ENCODE measurements around the gene LATS2.

LATS2 gene

DNA sequence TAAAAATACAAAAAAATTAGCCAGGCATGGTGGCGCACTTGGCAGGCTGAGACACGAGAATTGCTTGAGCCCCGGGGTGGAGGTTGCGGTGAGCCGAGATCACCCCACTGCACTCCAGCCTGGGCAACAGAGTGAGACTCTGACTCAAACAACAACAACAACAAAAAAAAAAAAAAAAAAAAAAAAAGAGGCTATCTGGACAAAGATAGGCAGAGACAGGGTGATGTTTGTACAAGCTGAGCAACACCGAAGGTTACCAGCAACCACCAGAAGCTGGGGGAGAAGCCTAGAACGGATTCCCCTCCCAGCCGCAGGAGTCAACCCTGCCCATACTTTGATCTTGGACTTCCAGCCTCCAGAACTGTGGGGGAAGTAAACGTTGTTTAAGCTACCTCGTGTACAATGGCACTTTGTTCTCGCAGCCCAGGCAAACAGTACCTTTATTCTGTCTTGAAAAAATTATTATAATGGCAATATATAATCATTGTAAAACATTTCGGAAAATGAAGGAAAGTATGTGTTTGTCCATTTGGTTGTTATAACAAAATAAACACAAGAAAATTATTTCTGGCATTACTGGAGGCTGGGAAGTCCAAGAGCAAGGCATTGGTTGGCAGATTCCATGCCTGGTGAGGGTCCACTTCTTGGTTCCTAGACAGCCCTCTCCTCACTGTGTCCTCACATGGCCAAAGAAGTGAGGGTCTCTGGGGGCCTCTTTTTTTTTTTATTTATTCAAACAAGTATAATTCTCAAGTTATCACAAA is 39.8 kb upstream of the LATS2 start:
- no peaks in the 10 kb centered on the region for H3K27me3 ChIP-seq
- H3K9me3 ChIP-seq: no peaks in the 10 kb centered on the region
- no peaks in the 10 kb centered on the region for H3K36me3 ChIP-seq
- intact Hi-C loops (cut with DNase I; ENCODE audit: low total_unique reads): no loop called here
- no peak overlapping the region for H3K4me3 ChIP-seq
- no peaks in the 10 kb centered on the region for H3K4me1 ChIP-seq
- no peak for DNase-seq
- TF ChIP-seq, protein P1, sequence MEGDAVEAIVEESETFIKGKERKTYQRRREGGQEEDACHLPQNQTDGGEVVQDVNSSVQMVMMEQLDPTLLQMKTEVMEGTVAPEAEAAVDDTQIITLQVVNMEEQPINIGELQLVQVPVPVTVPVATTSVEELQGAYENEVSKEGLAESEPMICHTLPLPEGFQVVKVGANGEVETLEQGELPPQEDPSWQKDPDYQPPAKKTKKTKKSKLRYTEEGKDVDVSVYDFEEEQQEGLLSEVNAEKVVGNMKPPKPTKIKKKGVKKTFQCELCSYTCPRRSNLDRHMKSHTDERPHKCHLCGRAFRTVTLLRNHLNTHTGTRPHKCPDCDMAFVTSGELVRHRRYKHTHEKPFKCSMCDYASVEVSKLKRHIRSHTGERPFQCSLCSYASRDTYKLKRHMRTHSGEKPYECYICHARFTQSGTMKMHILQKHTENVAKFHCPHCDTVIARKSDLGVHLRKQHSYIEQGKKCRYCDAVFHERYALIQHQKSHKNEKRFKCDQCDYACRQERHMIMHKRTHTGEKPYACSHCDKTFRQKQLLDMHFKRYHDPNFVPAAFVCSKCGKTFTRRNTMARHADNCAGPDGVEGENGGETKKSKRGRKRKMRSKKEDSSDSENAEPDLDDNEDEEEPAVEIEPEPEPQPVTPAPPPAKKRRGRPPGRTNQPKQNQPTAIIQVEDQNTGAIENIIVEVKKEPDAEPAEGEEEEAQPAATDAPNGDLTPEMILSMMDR (IDR thresholded peaks at IDR 0.05): no peak
- no peak overlapping the region for H3K27ac ChIP-seq

DNA sequence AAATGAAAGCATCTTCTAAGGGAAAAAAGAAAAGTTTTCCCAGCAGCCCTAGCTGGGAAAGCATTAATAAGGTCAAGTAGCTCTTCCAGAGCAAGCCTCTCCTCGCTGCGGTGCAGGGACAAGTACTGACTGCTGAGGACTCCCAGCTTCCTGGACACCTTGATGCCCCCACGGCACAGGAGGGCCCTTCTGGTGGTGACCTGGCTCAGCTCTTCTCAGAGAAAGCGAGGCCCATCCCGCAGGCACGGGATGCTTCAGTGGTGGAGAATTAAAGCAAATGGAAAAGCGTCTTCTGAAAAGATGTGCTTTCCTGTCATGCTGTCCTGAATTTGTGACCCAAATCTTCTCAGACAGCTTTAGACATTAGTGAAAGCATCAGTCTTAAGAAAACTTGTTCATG is 38.8 kb upstream of the LATS2 start:
- TF ChIP-seq, protein P1 (IDR thresholded peaks at IDR 0.05): no peak
- Histone ChIP-seq H3K36me3 (no peaks in the 10 kb centered on the region), H3K4me3 (no peak overlapping the region), H3K9me3 (no peaks in the 10 kb centered on the region), H3K27me3 (no peaks in the 10 kb centered on the region), H3K27ac (no peak overlapping the region), H3K4me1 (no peaks in the 10 kb centered on the region)
- intact Hi-C loops (cut with DNase I; ENCODE audit: low total_unique reads): no loop called here
- DNase-seq: no peak

DNA sequence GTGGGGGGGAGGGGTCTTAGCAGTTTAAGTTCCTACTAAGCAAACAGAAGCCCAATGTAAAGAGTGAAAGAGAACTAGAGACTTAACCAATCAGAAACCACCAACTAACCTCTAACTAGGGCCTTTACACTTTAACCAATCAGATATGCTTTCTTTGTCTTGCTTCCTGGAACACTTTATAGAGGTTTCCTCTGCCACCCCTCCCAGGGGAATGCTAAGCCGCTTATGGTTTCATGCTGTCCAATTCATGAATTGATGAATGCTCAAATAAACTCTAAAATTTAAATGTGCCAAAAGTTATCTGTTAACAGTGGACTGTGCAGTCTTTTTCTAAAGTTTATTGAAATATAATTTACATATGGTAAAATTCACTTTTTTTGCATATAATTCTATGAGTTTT is 33.9 kb upstream of the LATS2 start:
- Histone ChIP-seq H3K4me1 (no peaks in the 10 kb centered on the region), H3K4me3 (no peak overlapping the region), H3K27me3 (no peaks in the 10 kb centered on the region), H3K9me3 (no peaks in the 10 kb centered on the region), H3K36me3 (no peaks in the 10 kb centered on the region), H3K27ac (no peak overlapping the region)
- TF ChIP-seq, protein P1 (IDR thresholded peaks at IDR 0.05): no peak
- intact Hi-C loops (cut with DNase I; ENCODE audit: low total_unique reads): no loop called here
- no peak for DNase-seq

DNA sequence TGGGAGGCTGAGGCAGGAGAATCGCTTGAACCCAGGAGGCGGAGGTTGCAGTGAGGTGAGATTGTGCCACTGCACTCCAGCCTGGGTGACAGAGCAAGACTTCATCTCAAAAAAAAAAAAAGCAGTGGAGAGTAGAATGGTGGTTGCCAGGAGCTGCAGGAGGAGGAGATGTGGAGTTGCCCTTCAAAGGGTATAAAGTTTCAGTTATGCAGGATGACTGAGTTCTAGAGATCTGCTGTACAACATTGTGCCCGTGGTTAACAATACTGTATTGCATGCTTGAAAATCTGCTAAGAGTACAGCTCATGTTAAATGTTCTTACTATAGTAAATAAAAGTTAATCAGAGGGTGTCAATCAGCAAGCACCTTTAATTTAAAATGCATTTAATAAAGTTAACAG is 28.4 kb upstream of the LATS2 start:
- Histone ChIP-seq H3K27ac (no peak overlapping the region), H3K27me3 (no peaks in the 10 kb centered on the region), H3K9me3 (no peaks in the 10 kb centered on the region), H3K4me3 (no peak overlapping the region), H3K36me3 (no peaks in the 10 kb centered on the region), H3K4me1 (no peaks in the 10 kb centered on the region)
- intact Hi-C loops (cut with DNase I; ENCODE audit: low total_unique reads): loop anchor here (10.0 kb wide), 1 partner anchor 45 kb away; no protein-coding TSS in a partner anchor
- no peak for DNase-seq
- TF ChIP-seq, protein P1 (IDR thresholded peaks at IDR 0.05): no peak

DNA sequence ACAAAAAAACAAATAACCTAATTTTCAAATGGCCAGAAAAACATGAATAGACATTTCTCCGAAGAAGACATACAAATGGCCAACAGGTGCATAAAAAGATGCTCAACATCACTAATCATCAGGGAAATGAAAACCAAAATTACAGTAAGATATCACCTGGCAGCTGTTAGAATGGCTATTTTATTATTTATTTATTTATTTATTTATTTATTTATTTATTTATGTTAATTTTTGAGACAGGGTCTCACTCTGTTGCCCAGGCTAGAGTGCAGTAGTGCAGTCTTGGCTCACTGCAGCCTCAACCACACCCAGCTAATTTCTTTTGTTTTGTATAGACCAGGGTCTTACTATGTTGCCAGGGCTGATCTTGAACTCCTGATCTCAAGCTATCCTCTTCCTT is 27.1 kb upstream of the LATS2 start:
- TF ChIP-seq, protein P1 (IDR thresholded peaks at IDR 0.05): no peak
- H3K9me3 ChIP-seq: no peaks in the 10 kb centered on the region
- DNase-seq: no peak
- H3K4me1 ChIP-seq: no peaks in the 10 kb centered on the region
- H3K27ac ChIP-seq: no peak overlapping the region
- intact Hi-C loops (cut with DNase I; ENCODE audit: low total_unique reads): loop anchor here (10.0 kb wide), 1 partner anchor 46 kb away; no protein-coding TSS in a partner anchor
- no peaks in the 10 kb centered on the region for H3K27me3 ChIP-seq
- no peaks in the 10 kb centered on the region for H3K36me3 ChIP-seq
- no peak overlapping the region for H3K4me3 ChIP-seq
